Ascending aorta (tissue), 2 donors: ENCODE results near the gene ZNF500. TPM values are rescaled to one million over a fixed set of nuclear protein-coding genes. Genes with fewer than 3 reads are reported as not detected.
"Not testable (repeated sequence)": the region's sequence is repeated elsewhere in the genome, so short reads cannot be mapped to it uniquely, and the experiment has no call there.

ENCODE experiments used
- DNase-seq, 2 donors: peaks; one replicate each; pipeline ENCODE4 v3.0.0-alpha.2; 2019; ENCODE audit warnings: low spot score in 2 of 2
- H3K27ac ChIP-seq, 2 donors: fragments of 200-600 bp; sonication (generic); one replicate each; pipeline ENCODE4 v1.5.1; 2016 to 2017; ENCODE audit warnings: mild to moderate bottlenecking in 1 of 2
- H3K27me3 ChIP-seq: fragments of 200-600 bp; sonication (generic); one replicate; pipeline ENCODE4 v1.5.1; 2017
- H3K36me3 ChIP-seq, 2 donors: fragments of 200-600 bp; sonication (generic); one replicate each; pipeline ENCODE4 v1.5.1; 2016
- H3K4me1 ChIP-seq, 2 donors: fragments of 200-600 bp; sonication (generic); one replicate each; pipeline ENCODE4 v1.5.1; 2016 to 2017; ENCODE audit warnings: mild to moderate bottlenecking in 1 of 2
- H3K4me3 ChIP-seq, 2 donors: fragments of 200-600 bp; sonication (generic); one replicate each; pipeline ENCODE4 v1.5.1; 2016 to 2017; ENCODE audit warnings: mild to moderate bottlenecking in 1 of 2
- H3K9me3 ChIP-seq, 2 donors: fragments of 200-600 bp; sonication (generic); one replicate each; pipeline ENCODE4 v1.5.1; 2016
- CTCF ChIP-seq, 3 experiments: fragments of 200-600 bp in 2 of 3; fragments of 450-650 bp in 1 of 3; sonication (generic) in 2 of 3; IDR thresholded peaks; one replicate each; pipeline ENCODE4 v1.5.1; 2016 to 2019; ENCODE audit warnings: antibody characterized with exemption in 3 of 3, mild to moderate bottlenecking in 1 of 3, moderate library complexity in 1 of 3
- intact Hi-C: fragments of 100-400 bp; cut with DNase I; formaldehyde crosslinking; loops from one replicate; pipeline ENCODE4 v1.15.1; 2023
- total RNA-seq: library from RNA; depleted of rRNA; stranded (reverse); fragments of >200 nt; gene quantifications from one replicate; pipeline ENCODE4 v1.1.0, GENCODE V29; 2016

The ZNF500 gene
- total RNA-seq, 1 donor from 2014 or later, result 13.7 TPM

- H3K27ac ChIP-seq, result no peak overlapping the region
- no peak for TF ChIP-seq CTCF (IDR thresholded peaks at IDR 0.05)
- intact Hi-C loops, result no loop called here
- peaks cover 3 to 16% of the 10 kb centered on the region in 2 donors for H3K36me3 ChIP-seq
- H3K27me3 ChIP-seq, result no peaks in the 10 kb centered on the region
- H3K4me1 ChIP-seq, result peaks cover 0 to 3% of the 10 kb centered on the region in 2 donors
- no peak for DNase-seq
- H3K4me3 ChIP-seq, result no peak overlapping the region
- no peaks in the 10 kb centered on the region for H3K9me3 ChIP-seq
These were observed 21.7 kb downstream of the ZNF500 start for GRCh38 chr16:4745274-4745569.

GRCh38 chr16:4744555-4745273 is 22.2 kb downstream of the ZNF500 start:
- no peak for TF ChIP-seq CTCF (IDR thresholded peaks at IDR 0.05)
- Histone ChIP-seq H3K27me3 (no peaks in the 10 kb centered on the region), H3K9me3 (no peaks in the 10 kb centered on the region), H3K4me3 (no peak overlapping the region), H3K36me3 (peaks cover 0 to 11% of the 10 kb centered on the region in 2 donors), H3K27ac (no peak overlapping the region), H3K4me1 (peaks cover 0 to 3% of the 10 kb centered on the region in 2 donors)
- no peak for DNase-seq
- intact Hi-C loops, result no loop called here

- Histone ChIP-seq H3K4me3 (no peak overlapping the region), H3K27ac (no peak overlapping the region), H3K27me3 (no peaks in the 10 kb centered on the region), H3K36me3 (no peaks in the 10 kb centered on the region), H3K4me1 (peaks cover 0 to 3% of the 10 kb centered on the region in 2 donors), H3K9me3 (no peaks in the 10 kb centered on the region)
- no peak for TF ChIP-seq CTCF (IDR thresholded peaks at IDR 0.05)
- intact Hi-C loops, result no loop called here
- no peak for DNase-seq
These were observed 23.6 kb downstream of the ZNF500 start for GRCh38 chr16:4743226-4743878.

- H3K27me3 ChIP-seq, H3K36me3 ChIP-seq, intact Hi-C loops, H3K4me3 ChIP-seq, H3K9me3 ChIP-seq, H3K4me1 ChIP-seq, DNase-seq, H3K27ac ChIP-seq: not testable (repeated sequence)
These were observed 28.6 kb downstream of the ZNF500 start for GRCh38 chr16:4738370-4738769.

GRCh38 chr16:4737545-4737944 is 29.4 kb downstream of the ZNF500 start:
- H3K27ac ChIP-seq, result no peak overlapping the region
- no peak for DNase-seq
- H3K4me3 ChIP-seq, result no peak overlapping the region
- TF ChIP-seq CTCF (IDR thresholded peaks at IDR 0.05), result no peak
- no peaks in the 10 kb centered on the region for H3K27me3 ChIP-seq
- intact Hi-C loops, result no loop called here
- peaks cover 0 to 8% of the 10 kb centered on the region in 2 donors for H3K4me1 ChIP-seq
- no peaks in the 10 kb centered on the region for H3K9me3 ChIP-seq
- no peaks in the 10 kb centered on the region for H3K36me3 ChIP-seq

GRCh38 chr16:4736546-4736945 is 30.4 kb downstream of the ZNF500 start:
- intact Hi-C loops, result no loop called here
- no peak for DNase-seq
- Histone ChIP-seq H3K9me3 (no peaks in the 10 kb centered on the region), H3K36me3 (no peaks in the 10 kb centered on the region), H3K4me3 (no peak overlapping the region), H3K4me1 (peaks cover 0 to 8% of the 10 kb centered on the region in 2 donors), H3K27ac (no peak overlapping the region), H3K27me3 (no peaks in the 10 kb centered on the region)
- no peak for TF ChIP-seq CTCF (IDR thresholded peaks at IDR 0.05)
